Measurements from ENCODE around the gene MTHFSD. TPM values are rescaled to one million over a fixed set of nuclear protein-coding genes. Genes with fewer than 3 reads are reported as not detected.

The MTHFSD gene
- total RNA-seq, 1 experiment from 2014 or later: 12.0 TPM

GRCh38 chr16:86505185-86505898 is 49.7 kb downstream of the MTHFSD start:
- DNase-seq (ENCODE audit: extremely low read depth, low read depth): no peak

GRCh38 chr16:86504315-86505184 is 50.5 kb downstream of the MTHFSD start:
- DNase-seq (ENCODE audit: extremely low read depth, low read depth): no peak

GRCh38 chr16:86503830-86504229 is 51.2 kb downstream of the MTHFSD start:
- no peak for DNase-seq (ENCODE audit: extremely low read depth, low read depth)

- no peak for DNase-seq (ENCODE audit: extremely low read depth, low read depth)
Observed at GRCh38 chr16:86502856-86503748, 51.9 kb downstream of the MTHFSD start.

GRCh38 chr16:86501989-86502855 is 52.8 kb downstream of the MTHFSD start:
- no peak for DNase-seq (ENCODE audit: extremely low read depth, low read depth)

GRCh38 chr16:86500708-86501510 is 54.1 kb downstream of the MTHFSD start:
- DNase-seq (ENCODE audit: extremely low read depth, low read depth): no peak

- DNase-seq (ENCODE audit: extremely low read depth, low read depth): no peak
Observed at GRCh38 chr16:86499889-86500707, 54.9 kb downstream of the MTHFSD start.

- no peak for DNase-seq (ENCODE audit: extremely low read depth, low read depth)
Observed at GRCh38 chr16:86499440-86499786, 55.6 kb downstream of the MTHFSD start.

- DNase-seq (ENCODE audit: extremely low read depth, low read depth): no peak
Observed at GRCh38 chr16:86498671-86499439, 56.2 kb downstream of the MTHFSD start.

GRCh38 chr16:86498155-86498670 is 56.8 kb downstream of the MTHFSD start:
- DNase-seq (ENCODE audit: extremely low read depth, low read depth): no peak

- no peak for DNase-seq (ENCODE audit: extremely low read depth, low read depth)
Observed at GRCh38 chr16:86497551-86498021, 57.4 kb downstream of the MTHFSD start.

GRCh38 chr16:86496929-86497461 is 58.0 kb downstream of the MTHFSD start:
- DNase-seq (ENCODE audit: extremely low read depth, low read depth): no peak

GRCh38 chr16:86496262-86496928 is 58.6 kb downstream of the MTHFSD start:
- DNase-seq (ENCODE audit: extremely low read depth, low read depth): no peak

GRCh38 chr16:86495756-86496261 is 59.2 kb downstream of the MTHFSD start:
- DNase-seq (ENCODE audit: extremely low read depth, low read depth): no peak

GRCh38 chr16:86495357-86495701 is 59.7 kb downstream of the MTHFSD start:
- no peak for DNase-seq (ENCODE audit: extremely low read depth, low read depth)

All from NCI-H460 (cell line).